ENCODE measurements around the gene DNAJB12.

- no peak for TF ChIP-seq CTCF (IDR thresholded peaks at IDR 0.05)
- TF ChIP-seq POLR2A (IDR thresholded peaks at IDR 0.05), result no peak
- no peak for TF ChIP-seq EP300 (IDR thresholded peaks at IDR 0.05; ENCODE audit: low read depth)
Observed at GRCh38 chr10:72334196-72334824, 20.4 kb downstream of the DNAJB12 start.

Data from transverse colon (tissue), 3 donors.